ENCODE results near the gene ACP1.

GRCh38 chr2:237878-238277 lies 26.9 kb upstream of the ACP1 start:
- TF ChIP-seq CTCF (IDR thresholded peaks at IDR 0.05) (no peak), EP300 (IDR thresholded peaks at IDR 0.05) (no peak), POLR2A (IDR thresholded peaks at IDR 0.05) (no peak)
